Astrocyte (in vitro differentiated cells and primary cell): ENCODE measurements around the gene PERM1. TPM values are rescaled to one million over a fixed set of nuclear protein-coding genes. Genes with fewer than 3 reads are reported as not detected.

Experiments
- DNase-seq: peaks from one replicate; pipeline ENCODE4 v3.0.0-alpha.2; 2010; ENCODE audit warnings: low read depth
- FAIRE-seq: peaks from 2 replicates; lab custom pipeline; 2011; peaks lifted over from hg19 to GRCh38; lab: Jason Lieb, UNC
- H2AFZ ChIP-seq: 2 replicates; pipeline ENCODE4 v1.6.0; 2012; ENCODE audit warnings: low read depth, low read length, inconsistent platforms
- H3K27ac ChIP-seq: 2 replicates; pipeline ENCODE4 v1.5.1; 2011; ENCODE audit warnings: low read depth, low read length, inconsistent platforms
- H3K27me3 ChIP-seq: 2 replicates; pipeline ENCODE4 v1.6.0; 2011; ENCODE audit warnings: low read length, inconsistent platforms; ENCODE audit not compliant: insufficient read depth
- H3K36me3 ChIP-seq: 2 replicates; pipeline ENCODE4 v1.5.1; 2011; ENCODE audit warnings: low read length, inconsistent platforms; ENCODE audit not compliant: insufficient read depth
- H3K4me1 ChIP-seq: 2 replicates; pipeline ENCODE4 v1.5.1; 2011; ENCODE audit warnings: low read length, inconsistent platforms; ENCODE audit not compliant: insufficient read depth
- H3K4me2 ChIP-seq: 2 replicates; pipeline ENCODE4 v1.6.0; 2012; ENCODE audit warnings: low read length, inconsistent platforms
- H3K4me3 ChIP-seq: 2 replicates; pipeline ENCODE4 v1.5.1; 2011; ENCODE audit warnings: low read depth, mild to moderate bottlenecking, low read length, inconsistent platforms; ENCODE audit not compliant: insufficient read depth
- H3K79me2 ChIP-seq: 2 replicates; pipeline ENCODE4 v1.6.0; 2012; ENCODE audit warnings: mild to moderate bottlenecking, low read length, inconsistent platforms; ENCODE audit not compliant: insufficient read depth
- H3K9ac ChIP-seq: 2 replicates; pipeline ENCODE4 v1.6.0; 2012; ENCODE audit warnings: mild to moderate bottlenecking, low read length, inconsistent platforms
- H3K9me3 ChIP-seq: 2 replicates; pipeline ENCODE4 v1.5.1; 2012; ENCODE audit warnings: low read depth, mild to moderate bottlenecking, low read length, inconsistent platforms; ENCODE audit not compliant: insufficient read depth
- H4K20me1 ChIP-seq: 2 replicates; pipeline ENCODE4 v1.6.0; 2012; ENCODE audit warnings: low read length, inconsistent platforms; ENCODE audit not compliant: insufficient read depth
- H3K27ac Mint-ChIP-seq: one replicate; pipeline ENCODE4 v1.8.0; 2021; ENCODE audit warnings: mild to moderate bottlenecking, mixed read lengths; ENCODE audit not compliant: unreplicated experiment
- H3K27me3 Mint-ChIP-seq: one replicate; pipeline ENCODE4 v1.8.0; 2021; ENCODE audit warnings: low read depth, mixed read lengths; ENCODE audit not compliant: unreplicated experiment
- H3K36me3 Mint-ChIP-seq: one replicate; pipeline ENCODE4 v1.8.0; 2021; ENCODE audit warnings: low read depth, mixed read lengths; ENCODE audit not compliant: unreplicated experiment
- H3K4me1 Mint-ChIP-seq: one replicate; pipeline ENCODE4 v1.8.0; 2021; ENCODE audit warnings: low read depth, mixed read lengths; ENCODE audit not compliant: unreplicated experiment
- H3K4me3 Mint-ChIP-seq: one replicate; pipeline ENCODE4 v1.8.0; 2021; ENCODE audit warnings: mild to moderate bottlenecking, moderate library complexity, mixed read lengths; ENCODE audit not compliant: unreplicated experiment
- H3K9me3 Mint-ChIP-seq: one replicate; pipeline ENCODE4 v1.8.0; 2021; ENCODE audit warnings: mild to moderate bottlenecking, mixed read lengths; ENCODE audit not compliant: unreplicated experiment
- EZH2 ChIP-seq: IDR thresholded peaks from 2 replicates; pipeline ENCODE4 v1.6.1; 2012; ENCODE audit warnings: mild to moderate bottlenecking, low read length, inconsistent platforms; ENCODE audit not compliant: insufficient read depth
- total RNA-seq: library from RNA; stranded (reverse); gene quantifications from 2 replicates; pipeline ENCODE4 v1.2.1, GENCODE V29; 2021
- TF ChIP-seq, protein P1 (sequence below): IDR thresholded peaks from 2 replicates; pipeline ENCODE4 v1.5.1; 2011; ENCODE audit warnings: low read depth, mild to moderate bottlenecking, inconsistent platforms, low read length, moderate library complexity; ENCODE audit not compliant: insufficient read depth

The PERM1 gene
- total RNA-seq, 1 donor from 2014 or later, result 0.20 TPM

DNA sequence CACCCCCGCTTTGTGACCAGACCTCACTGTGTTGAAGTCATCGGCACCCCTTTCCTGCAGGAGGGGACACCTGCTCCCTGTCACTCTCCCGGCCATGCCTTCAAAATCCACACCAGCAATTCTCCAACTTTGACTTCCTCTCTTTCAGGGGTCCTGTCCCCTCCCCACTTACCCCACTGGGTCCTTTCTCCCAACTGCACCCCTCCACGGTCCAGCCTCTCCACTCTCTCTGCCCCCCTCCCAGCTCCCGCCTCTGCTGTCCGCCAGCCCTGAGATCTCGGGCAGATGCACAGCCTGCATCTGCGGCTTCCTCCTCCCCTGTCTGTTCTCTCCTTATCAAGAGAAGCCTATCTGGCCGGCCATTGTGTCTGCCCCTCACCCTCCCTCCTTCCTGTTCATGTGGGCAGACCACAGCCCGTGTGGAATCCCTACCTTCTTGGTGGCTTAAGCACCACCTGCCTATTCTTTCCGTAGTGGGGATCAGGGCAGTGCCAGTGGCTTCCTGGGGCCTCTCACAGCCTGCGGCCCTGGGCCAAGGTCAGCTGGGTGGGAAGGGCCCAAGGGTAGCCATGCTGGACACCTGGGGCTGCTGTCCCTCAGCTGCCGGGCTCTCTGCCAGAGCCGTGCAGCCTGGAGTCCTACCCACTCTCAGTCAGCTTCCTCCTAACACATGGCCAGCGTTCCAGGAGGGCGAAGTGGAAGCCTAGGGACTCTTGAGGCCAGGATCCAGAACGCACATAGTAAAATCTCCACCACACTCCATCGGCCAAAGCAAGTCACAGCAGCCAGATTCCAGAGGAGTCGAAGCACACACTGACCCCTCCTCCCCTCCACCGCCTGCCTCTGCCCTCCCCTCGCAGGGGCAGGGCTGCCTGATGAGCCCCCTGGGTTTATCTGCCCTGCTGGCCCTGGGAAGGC, 23.1 kb upstream of the PERM1 start:
- Histone ChIP-seq H3K27ac (no peak overlapping the region), H3K79me2 (no peaks in the 10 kb centered on the region), H3K9ac (peak overlapping the region; percentile 20), H4K20me1 (peaks cover 22% of the 10 kb centered on the region), H3K4me2 (peak overlapping the region; percentile 49), H3K27me3 (no peaks in the 10 kb centered on the region), H2AFZ (peak overlapping the region; percentile 27), H3K4me3 (no peak overlapping the region), H3K36me3 (no peaks in the 10 kb centered on the region), H3K9me3 (no peaks in the 10 kb centered on the region), H3K4me1 (peaks cover 20% of the 10 kb centered on the region)
- Mint-ChIP-seq H3K36me3 (peaks cover 9% of the 10 kb centered on the region), H3K9me3 (no peaks in the 10 kb centered on the region), H3K27ac (peak overlapping the region; percentile 88), H3K4me3 (peak overlapping the region; percentile 69), H3K27me3 (no peaks in the 10 kb centered on the region), H3K4me1 (peaks cover 18% of the 10 kb centered on the region)
- TF ChIP-seq, protein P1, sequence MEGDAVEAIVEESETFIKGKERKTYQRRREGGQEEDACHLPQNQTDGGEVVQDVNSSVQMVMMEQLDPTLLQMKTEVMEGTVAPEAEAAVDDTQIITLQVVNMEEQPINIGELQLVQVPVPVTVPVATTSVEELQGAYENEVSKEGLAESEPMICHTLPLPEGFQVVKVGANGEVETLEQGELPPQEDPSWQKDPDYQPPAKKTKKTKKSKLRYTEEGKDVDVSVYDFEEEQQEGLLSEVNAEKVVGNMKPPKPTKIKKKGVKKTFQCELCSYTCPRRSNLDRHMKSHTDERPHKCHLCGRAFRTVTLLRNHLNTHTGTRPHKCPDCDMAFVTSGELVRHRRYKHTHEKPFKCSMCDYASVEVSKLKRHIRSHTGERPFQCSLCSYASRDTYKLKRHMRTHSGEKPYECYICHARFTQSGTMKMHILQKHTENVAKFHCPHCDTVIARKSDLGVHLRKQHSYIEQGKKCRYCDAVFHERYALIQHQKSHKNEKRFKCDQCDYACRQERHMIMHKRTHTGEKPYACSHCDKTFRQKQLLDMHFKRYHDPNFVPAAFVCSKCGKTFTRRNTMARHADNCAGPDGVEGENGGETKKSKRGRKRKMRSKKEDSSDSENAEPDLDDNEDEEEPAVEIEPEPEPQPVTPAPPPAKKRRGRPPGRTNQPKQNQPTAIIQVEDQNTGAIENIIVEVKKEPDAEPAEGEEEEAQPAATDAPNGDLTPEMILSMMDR, result no peak
- TF ChIP-seq EZH2, result peak; percentile 34
- no peak for FAIRE-seq
- no peak for DNase-seq

DNA sequence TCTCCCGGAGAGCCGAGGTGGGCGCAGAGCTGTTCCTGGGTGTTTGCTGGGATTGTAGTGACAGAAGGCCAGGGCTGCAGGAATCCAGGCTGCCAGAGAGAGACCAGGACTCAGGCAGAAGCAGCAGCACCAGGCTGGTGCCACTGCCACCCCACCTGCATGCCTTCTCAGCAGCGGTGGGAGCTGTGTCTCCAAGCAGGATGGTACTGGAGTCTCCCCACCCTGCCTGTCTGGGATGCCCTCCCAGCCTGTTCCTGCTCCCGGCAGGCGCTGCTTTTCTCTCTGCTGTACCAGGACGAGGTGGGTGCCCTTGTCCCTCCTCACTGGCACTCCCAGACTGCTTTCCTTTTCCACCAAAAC, 22.5 kb upstream of the PERM1 start:
- peaks cover 22% of the 10 kb centered on the region for H3K4me1 ChIP-seq
- H3K9ac ChIP-seq, result peak overlapping the region; percentile 20
- Mint-ChIP-seq H3K9me3 (no peaks in the 10 kb centered on the region), H3K36me3 (peaks cover 9% of the 10 kb centered on the region), H3K4me1 (peaks cover 18% of the 10 kb centered on the region), H3K27me3 (no peaks in the 10 kb centered on the region), H3K4me3 (peak overlapping the region; percentile 69), H3K27ac (peak overlapping the region; percentile 47)
- DNase-seq (no peak), FAIRE-seq (no peak)
- peaks cover 22% of the 10 kb centered on the region for H4K20me1 ChIP-seq
- H3K36me3 ChIP-seq, result no peaks in the 10 kb centered on the region
- H3K27me3 ChIP-seq, result no peaks in the 10 kb centered on the region
- no peak overlapping the region for H2AFZ ChIP-seq
- TF ChIP-seq, protein P1, result no peak
- TF ChIP-seq EZH2, result no peak
- no peak overlapping the region for H3K4me2 ChIP-seq
- no peak overlapping the region for H3K27ac ChIP-seq
- H3K79me2 ChIP-seq, result no peaks in the 10 kb centered on the region
- no peaks in the 10 kb centered on the region for H3K9me3 ChIP-seq
- H3K4me3 ChIP-seq, result no peak overlapping the region
